Measurements from ENCODE around the gene EPHB1. TPM values are rescaled to one million over a fixed set of nuclear protein-coding genes. Genes with fewer than 3 reads are reported as not detected.

Gene EPHB1
- total and polyA plus RNA-seq, 2 experiments from 2014 or later, result 0.43 to 0.81 TPM

DNA sequence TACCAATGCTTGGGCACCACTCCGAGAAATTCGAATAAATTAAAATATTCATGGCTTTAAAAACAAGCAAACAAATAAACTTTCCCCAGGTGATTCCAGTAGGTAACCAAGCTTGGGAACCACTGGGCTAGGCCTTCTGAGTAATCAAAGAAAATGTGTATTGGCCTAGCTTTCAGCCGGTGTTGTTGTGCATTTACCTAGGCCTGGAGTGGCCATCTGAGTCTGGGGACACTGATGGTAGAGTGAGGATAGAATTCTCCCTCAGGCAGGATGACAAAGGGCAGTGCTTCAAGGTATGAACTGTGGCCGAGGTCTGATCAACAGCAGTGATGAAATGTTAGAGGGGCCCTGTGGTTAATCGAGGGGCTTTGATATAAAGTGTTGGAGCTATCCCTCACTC is 440.5 kb downstream of the EPHB1 start:
- H3K4me3 ChIP-seq, result no peak overlapping the region
- H3K4me2 ChIP-seq (ENCODE audit: unreplicated experiment), result no peak overlapping the region
- DNase-seq, result no peak
- H2AFZ ChIP-seq, result no peak overlapping the region
- H4K20me1 ChIP-seq (ENCODE audit: insufficient read depth), result no peaks in the 10 kb centered on the region
- H3F3A ChIP-seq (ENCODE audit: insufficient read depth), result no peaks in the 10 kb centered on the region
- no peaks in the 10 kb centered on the region for H3K9me2 ChIP-seq (ENCODE audit: insufficient read depth)
- no peaks in the 10 kb centered on the region for H3K79me2 ChIP-seq (ENCODE audit: insufficient read depth)
- in situ Hi-C loops (cut with MboI), result no loop called here
- H3K9ac ChIP-seq, result no peak overlapping the region
- no peaks in the 10 kb centered on the region for H3K4me1 ChIP-seq (ENCODE audit: insufficient read depth)
- H3K27ac ChIP-seq, result no peak overlapping the region
- H3K36me3 ChIP-seq (ENCODE audit: low read depth), result no peaks in the 10 kb centered on the region
- TF ChIP-seq EZH2 (IDR thresholded peaks at IDR 0.05; ENCODE audit: insufficient read depth, poor library complexity, severe bottlenecking), result no peak
- no peak for TF ChIP-seq EZH2phosphoT487 (IDR thresholded peaks at IDR 0.05; ENCODE audit: insufficient read depth, low read depth)
- 81 to 90% methylated on average over 5 of the region's 5 CpGs for WGBS, 2 experiments (ENCODE audit: low coverage in 1 of 2, low lambda C conversion rate in 2 of 2, missing lambda C conversion rate in 2 of 2)
- H3K27me3 ChIP-seq (replicated peaks; ENCODE audit: insufficient read depth), result no peaks in the 10 kb centered on the region
- no peaks in the 10 kb centered on the region for H3K9me3 ChIP-seq (ENCODE audit: low read depth)

DNA sequence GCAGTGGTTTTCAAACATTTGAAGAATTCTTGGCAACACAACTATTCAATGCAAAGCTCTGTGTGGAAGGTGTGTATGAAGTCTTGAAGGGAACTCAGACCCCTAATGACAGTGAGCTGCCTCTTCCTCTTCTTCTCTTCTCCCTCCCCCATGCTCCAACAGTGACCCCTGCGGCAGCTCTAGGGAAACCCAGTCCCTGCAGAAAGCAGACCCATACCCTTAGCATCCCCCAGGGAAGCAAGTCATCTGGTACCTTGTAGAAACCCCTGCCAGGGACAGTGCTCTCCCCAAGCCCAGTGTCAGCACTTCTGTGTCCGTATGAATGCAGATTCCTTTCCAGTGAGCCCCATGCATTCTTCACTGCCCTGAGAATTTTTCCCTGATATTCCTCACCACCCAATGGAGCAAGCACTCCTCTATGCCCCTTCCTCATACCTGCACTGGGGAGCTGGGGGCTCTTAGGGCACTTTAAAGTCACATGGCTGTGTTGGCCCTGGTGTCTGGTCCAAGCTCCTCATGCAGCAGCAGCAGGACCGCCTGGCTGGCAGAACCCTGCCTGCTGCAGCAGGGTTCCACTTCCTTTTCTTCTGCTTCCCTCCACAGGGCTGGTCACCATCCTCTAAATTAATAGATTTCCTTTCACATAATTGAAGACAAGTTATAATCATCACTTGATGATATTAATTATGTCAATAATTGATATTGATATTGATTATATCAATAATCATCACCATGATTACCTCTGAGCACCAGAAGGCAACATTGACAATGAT is 442.5 kb downstream of the EPHB1 start:
- Histone ChIP-seq H3K79me2 (ENCODE audit: insufficient read depth) (no peaks in the 10 kb centered on the region), H3F3A (ENCODE audit: insufficient read depth) (no peaks in the 10 kb centered on the region), H3K9me2 (ENCODE audit: insufficient read depth) (no peaks in the 10 kb centered on the region), H3K27ac (no peak overlapping the region), H3K9me3 (ENCODE audit: low read depth) (no peaks in the 10 kb centered on the region), H3K4me3 (no peak overlapping the region), H3K4me2 (ENCODE audit: unreplicated experiment) (no peak overlapping the region), H3K4me1 (ENCODE audit: insufficient read depth) (no peaks in the 10 kb centered on the region), H3K27me3 (replicated peaks; ENCODE audit: insufficient read depth) (no peaks in the 10 kb centered on the region), H4K20me1 (ENCODE audit: insufficient read depth) (no peaks in the 10 kb centered on the region), H3K9ac (no peak overlapping the region), H3K36me3 (ENCODE audit: low read depth) (no peaks in the 10 kb centered on the region), H2AFZ (no peak overlapping the region)
- WGBS, 2 experiments (ENCODE audit: low coverage in 1 of 2, low lambda C conversion rate in 2 of 2, missing lambda C conversion rate in 2 of 2), result 32 to 46% methylated on average over 3 of the region's 3 CpGs
- DNase-seq, result no peak
- in situ Hi-C loops (cut with MboI), result no loop called here
- no peak for TF ChIP-seq EZH2 (IDR thresholded peaks at IDR 0.05; ENCODE audit: insufficient read depth, poor library complexity, severe bottlenecking)
- TF ChIP-seq EZH2phosphoT487 (IDR thresholded peaks at IDR 0.05; ENCODE audit: insufficient read depth, low read depth), result no peak

- H2AFZ ChIP-seq, result no peak overlapping the region
- H3K36me3 ChIP-seq (ENCODE audit: low read depth), result no peaks in the 10 kb centered on the region
- H3K9me2 ChIP-seq (ENCODE audit: insufficient read depth), result no peaks in the 10 kb centered on the region
- no peak overlapping the region for H3K4me3 ChIP-seq
- no peaks in the 10 kb centered on the region for H3K9me3 ChIP-seq (ENCODE audit: low read depth)
- no peaks in the 10 kb centered on the region for H3F3A ChIP-seq (ENCODE audit: insufficient read depth)
- no peak for TF ChIP-seq EZH2 (IDR thresholded peaks at IDR 0.05; ENCODE audit: insufficient read depth, poor library complexity, severe bottlenecking)
- TF ChIP-seq EZH2phosphoT487 (IDR thresholded peaks at IDR 0.05; ENCODE audit: insufficient read depth, low read depth), result no peak
- H3K79me2 ChIP-seq (ENCODE audit: insufficient read depth), result no peaks in the 10 kb centered on the region
- no peak for DNase-seq
- H3K27ac ChIP-seq, result no peak overlapping the region
- in situ Hi-C loops (cut with MboI), result no loop called here
- no peak overlapping the region for H3K4me2 ChIP-seq (ENCODE audit: unreplicated experiment)
- no peaks in the 10 kb centered on the region for H3K27me3 ChIP-seq (replicated peaks; ENCODE audit: insufficient read depth)
- H3K9ac ChIP-seq, result no peak overlapping the region
- no peaks in the 10 kb centered on the region for H3K4me1 ChIP-seq (ENCODE audit: insufficient read depth)
- WGBS, 2 experiments (ENCODE audit: low coverage in 1 of 2, low lambda C conversion rate in 2 of 2, missing lambda C conversion rate in 2 of 2), result 53 to 61% methylated on average over 4 of the region's 4 CpGs
- no peaks in the 10 kb centered on the region for H4K20me1 ChIP-seq (ENCODE audit: insufficient read depth)
Observed at GRCh38 chr3:135238236-135238830, 443.3 kb downstream of the EPHB1 start.

GRCh38 chr3:135238871-135239614 is 444.0 kb downstream of the EPHB1 start:
- Histone ChIP-seq H4K20me1 (ENCODE audit: insufficient read depth) (no peaks in the 10 kb centered on the region), H3K27me3 (replicated peaks; ENCODE audit: insufficient read depth) (no peaks in the 10 kb centered on the region), H2AFZ (no peak overlapping the region), H3K36me3 (ENCODE audit: low read depth) (no peaks in the 10 kb centered on the region), H3K4me1 (ENCODE audit: insufficient read depth) (no peaks in the 10 kb centered on the region), H3K9me2 (ENCODE audit: insufficient read depth) (no peaks in the 10 kb centered on the region), H3K9ac (no peak overlapping the region), H3K4me3 (no peak overlapping the region), H3K79me2 (ENCODE audit: insufficient read depth) (no peaks in the 10 kb centered on the region), H3K4me2 (ENCODE audit: unreplicated experiment) (no peak overlapping the region), H3K9me3 (ENCODE audit: low read depth) (no peaks in the 10 kb centered on the region), H3K27ac (no peak overlapping the region), H3F3A (ENCODE audit: insufficient read depth) (no peaks in the 10 kb centered on the region)
- in situ Hi-C loops (cut with MboI), result no loop called here
- TF ChIP-seq EZH2phosphoT487 (IDR thresholded peaks at IDR 0.05; ENCODE audit: insufficient read depth, low read depth) (no peak), EZH2 (IDR thresholded peaks at IDR 0.05; ENCODE audit: insufficient read depth, poor library complexity, severe bottlenecking) (no peak)
- WGBS, 2 experiments (ENCODE audit: low coverage in 1 of 2, low lambda C conversion rate in 2 of 2, missing lambda C conversion rate in 2 of 2), result 28 to 30% methylated on average over 6 of the region's 6 CpGs
- DNase-seq, result no peak
